Measurements from ENCODE around the gene RFTN1.

Gene RFTN1

GRCh38 chr3:16297997-16298885 lies 215.3 kb downstream of the RFTN1 start:
- DNase-seq: no peak

- DNase-seq: no peak
These were observed 218.1 kb downstream of the RFTN1 start for GRCh38 chr3:16295298-16295890.

GRCh38 chr3:16294844-16295243 lies 218.7 kb downstream of the RFTN1 start:
- DNase-seq: no peak

GRCh38 chr3:16290827-16291196 lies 222.7 kb downstream of the RFTN1 start:
- DNase-seq: peak in 1 of 2 donors; percentile 78

- peak; percentile 52 to 74 for DNase-seq
These were observed 223.3 kb downstream of the RFTN1 start for GRCh38 chr3:16290007-16290826.

- DNase-seq: no peak
These were observed 224.2 kb downstream of the RFTN1 start for GRCh38 chr3:16289144-16289889.

- DNase-seq: no peak
These were observed 224.8 kb downstream of the RFTN1 start for GRCh38 chr3:16288664-16289063.

- no peak for DNase-seq
These were observed 226.6 kb downstream of the RFTN1 start for GRCh38 chr3:16286751-16287543.

GRCh38 chr3:16286161-16286560 lies 227.3 kb downstream of the RFTN1 start:
- DNase-seq: peak; percentile 68 to 82

GRCh38 chr3:16284633-16285032 lies 228.9 kb downstream of the RFTN1 start:
- DNase-seq: no peak

GRCh38 chr3:16280671-16281070 lies 232.8 kb downstream of the RFTN1 start:
- no peak for DNase-seq

GRCh38 chr3:16279010-16279801 lies 234.3 kb downstream of the RFTN1 start:
- no peak for DNase-seq

- DNase-seq: no peak
These were observed 236.0 kb downstream of the RFTN1 start for GRCh38 chr3:16277471-16277870.

GRCh38 chr3:16273867-16274266 lies 239.6 kb downstream of the RFTN1 start:
- no peak for DNase-seq

- no peak for DNase-seq
These were observed 240.9 kb downstream of the RFTN1 start for GRCh38 chr3:16272588-16272987.

- DNase-seq: no peak
These were observed 242.6 kb downstream of the RFTN1 start for GRCh38 chr3:16270855-16271254.

GRCh38 chr3:16266714-16267113 lies 246.8 kb downstream of the RFTN1 start:
- DNase-seq: no peak

Measured in CD4-positive, alpha-beta T cell treated with Interferon alpha-2 for 1 hour (primary cell).